MCF 10A (cell line): ENCODE measurements around the gene MAP4K2. TPM values are rescaled to one million over a fixed set of nuclear protein-coding genes. Genes with fewer than 3 reads are reported as not detected.
"Not testable (repeated sequence)": the region's sequence is repeated elsewhere in the genome, so short reads cannot be mapped to it uniquely, and the experiment has no call there.

Experiments used
- BruUV-seq: library from RNA; stranded (reverse); fragments of 400-500 nt; replicated peaks from 2 replicates; lab custom pipeline; 2021; lab: Mats Ljungman, UMichigan
- CTCF ChIA-PET: fragments of 300-600 bp; sonication (Branson Sonifier 250); formaldehyde crosslinking; extraction: SDS; loops from one replicate; lab custom pipeline; 2021; ENCODE audit warnings: antibody characterized with exemption, inconsistent platforms; lab: Yijun Ruan, JAX
- POLR2A ChIA-PET: fragments of 300-600, 350-650 bp; sonication (Branson Sonifier 250); formaldehyde crosslinking; extraction: SDS; loops from one replicate; lab custom pipeline; 2020; ENCODE audit warnings: antibody characterized with exemption, inconsistent platforms; lab: Yijun Ruan, JAX
- DNase-seq: peaks from one replicate; pipeline ENCODE4 v3.0.0-alpha.2; 2018; ENCODE audit not compliant: unreplicated experiment
- H3K27ac Mint-ChIP-seq: one replicate; pipeline ENCODE4 v1.8.0; 2022; ENCODE audit warnings: mild to moderate bottlenecking, low read depth, mixed read lengths; ENCODE audit not compliant: unreplicated experiment
- H3K27me3 Mint-ChIP-seq: one replicate; pipeline ENCODE4 v1.8.0; 2022; ENCODE audit warnings: mixed read lengths; ENCODE audit not compliant: insufficient read depth, unreplicated experiment
- H3K36me3 Mint-ChIP-seq: one replicate; pipeline ENCODE4 v1.8.0; 2022; ENCODE audit warnings: mild to moderate bottlenecking, moderate library complexity, mixed read lengths; ENCODE audit not compliant: insufficient read depth, unreplicated experiment
- H3K4me1 Mint-ChIP-seq: one replicate; pipeline ENCODE4 v1.8.0; 2022; ENCODE audit warnings: mixed read lengths; ENCODE audit not compliant: insufficient read depth, unreplicated experiment
- H3K4me3 Mint-ChIP-seq: one replicate; pipeline ENCODE4 v1.8.0; 2022; ENCODE audit warnings: mild to moderate bottlenecking, moderate library complexity, mixed read lengths; ENCODE audit not compliant: unreplicated experiment
- H3K9me3 Mint-ChIP-seq: one replicate; pipeline ENCODE4 v1.8.0; 2022; ENCODE audit warnings: mixed read lengths; ENCODE audit not compliant: unreplicated experiment
- CTCF ChIP-seq: fragments of 200-600 bp; IDR thresholded peaks from one replicate; pipeline ENCODE4 v1.8.0; 2022; ENCODE audit warnings: antibody characterized with exemption, mild to moderate bottlenecking; ENCODE audit not compliant: unreplicated experiment
- intact Hi-C: fragments of 100-400 bp; cut with micrococcal nuclease; formaldehyde crosslinking; loops from 2 replicates; pipeline ENCODE4 v1.14.1; 2022
- total RNA-seq: library from RNA; stranded (reverse); gene quantifications from 2 replicates; pipeline ENCODE4 v1.2.3, GENCODE V29; 2022

MAP4K2 gene
- total RNA-seq, 1 experiment from 2014 or later, result 6.8 TPM

- H3K27me3 Mint-ChIP-seq, result no peaks in the 10 kb centered on the region
- H3K4me3 Mint-ChIP-seq, result no peak overlapping the region
- no TSS peak for BruUV-seq
- peak; percentile 94 for DNase-seq
- H3K36me3 Mint-ChIP-seq, result peaks cover 6% of the 10 kb centered on the region
- CTCF ChIA-PET, result interaction anchor here (0.6 to 15.7 kb wide), 31 partner anchors 9 to 274 kb away, joined by 3 to 286 read pairs (median 5); partner anchors contain the start of genes ARL2, BATF2, EHD1 and FAU
- no peaks in the 10 kb centered on the region for H3K9me3 Mint-ChIP-seq
- POLR2A ChIA-PET, result interaction anchor here (0.6 to 2.3 kb wide), 12 partner anchors 9 to 482 kb away, joined by 3 to 22 read pairs (median 7); partner anchors contain the start of genes ATG2A, BATF2, EHD1 and SF1
- H3K27ac Mint-ChIP-seq, result no peak overlapping the region
- H3K4me1 Mint-ChIP-seq, result peaks cover 33% of the 10 kb centered on the region
- intact Hi-C loops, result loop anchor here (1.0 kb wide), 6 partner anchors 31 to 270 kb away; partner anchors contain the start of genes ARL2, ATG2A, EHD1 and ZNHIT2
- TF ChIP-seq CTCF, result peak; percentile 98
Observed at GRCh38 chr11:64846998-64847666, 44.1 kb upstream of the MAP4K2 start.

- POLR2A ChIA-PET, result interaction anchor here (0.8 to 2.2 kb wide), 8 partner anchors 9 to 276 kb away, joined by 3 to 14 read pairs (median 4); partner anchors contain the start of genes EHD1, FAU and MRPL49
- not testable (repeated sequence) for BruUV-seq, H3K27me3 Mint-ChIP-seq, H3K4me3 Mint-ChIP-seq, H3K27ac Mint-ChIP-seq, H3K9me3 Mint-ChIP-seq, DNase-seq
- Mint-ChIP-seq H3K36me3 (peaks cover 16% of the 10 kb centered on the region), H3K4me1 (peaks cover 33% of the 10 kb centered on the region)
- intact Hi-C loops, result loop anchor here (2.0 kb wide), 1 partner anchor 43 kb away; the partner anchor contains the start of gene MAP4K2
- CTCF ChIA-PET, result interaction anchor here (0.6 to 15.7 kb wide), 13 partner anchors 11 to 272 kb away, joined by 3 to 286 read pairs (median 5); partner anchors contain the start of genes ARL2, EHD1, MAP4K2 and SAC3D1
Observed at GRCh38 chr11:64845776-64846129, 42.7 kb upstream of the MAP4K2 start.

GRCh38 chr11:64845129-64845775, 42.2 kb upstream of the MAP4K2 start:
- H3K4me3 Mint-ChIP-seq, result peak overlapping the region; percentile 77
- peaks cover 33% of the 10 kb centered on the region for H3K4me1 Mint-ChIP-seq
- no peak for DNase-seq
- no peaks in the 10 kb centered on the region for H3K27me3 Mint-ChIP-seq
- H3K36me3 Mint-ChIP-seq, result peaks cover 16% of the 10 kb centered on the region
- H3K27ac Mint-ChIP-seq, result no peak overlapping the region
- CTCF ChIA-PET, result interaction anchor here (0.6 to 15.7 kb wide), 15 partner anchors 11 to 273 kb away, joined by 3 to 286 read pairs (median 5); partner anchors contain the start of genes ARL2, EHD1, MAP4K2 and SAC3D1
- no peak for TF ChIP-seq CTCF
- POLR2A ChIA-PET, result interaction anchor here (0.6 to 2.4 kb wide), 11 partner anchors 10 to 277 kb away, joined by 3 to 14 read pairs (median 4); partner anchors contain the start of genes EHD1, FAU, MRPL49 and SF1
- intact Hi-C loops, result loop anchor here (2.0 kb wide), 1 partner anchor 42 kb away; the partner anchor contains the start of gene MAP4K2
- H3K9me3 Mint-ChIP-seq, result no peaks in the 10 kb centered on the region
- BruUV-seq, result no TSS peak

- H3K4me1 Mint-ChIP-seq, result peaks cover 33% of the 10 kb centered on the region
- DNase-seq, result peak; percentile 81
- H3K27ac Mint-ChIP-seq, result peak within 1 kb of the TSS; percentile 29
- H3K27me3 Mint-ChIP-seq, result no peaks in the 10 kb centered on the region
- ChIA-PET POLR2A (interaction anchor here (0.6 to 2.4 kb wide), 18 partner anchors 10 to 337 kb away, joined by 3 to 21 read pairs (median 5); partner anchors contain the start of genes CAPN1, EHD1, SF1 and SYVN1), CTCF (interaction anchor here (0.5 to 15.7 kb wide), 15 partner anchors 9 to 516 kb away, joined by 3 to 286 read pairs (median 5); partner anchors contain the start of genes ARL2, EHD1 and ZNHIT2)
- H3K9me3 Mint-ChIP-seq, result no peaks in the 10 kb centered on the region
- peaks cover 20% of the 10 kb centered on the region for H3K36me3 Mint-ChIP-seq
- peak within 1 kb of the TSS; percentile 77 for H3K4me3 Mint-ChIP-seq
- intact Hi-C loops, result loop anchor here (2.0 kb wide), 1 partner anchor 42 kb away; the partner anchor contains the start of gene MAP4K2
- BruUV-seq, result no TSS peak
- TF ChIP-seq CTCF, result peak; percentile 64
Observed at GRCh38 chr11:64844330-64845128, 41.5 kb upstream of the MAP4K2 start, which contains the start of gene CDC42BPG. Gene CDC42BPG (minus strand): TSS chr11:64844653. CDS start chr11:64844569, 84 bp downstream.
